DMS153 (cell line): ENCODE results near the gene RNASEH2B.
A peak's percentile ranks its signal among the peaks of the same experiment; 100 is the strongest.

ENCODE experiments used
- DNase-seq: peaks from one replicate; lab custom pipeline; 2025; lab: John Stamatoyannopoulos, UW

Gene RNASEH2B

DNA sequence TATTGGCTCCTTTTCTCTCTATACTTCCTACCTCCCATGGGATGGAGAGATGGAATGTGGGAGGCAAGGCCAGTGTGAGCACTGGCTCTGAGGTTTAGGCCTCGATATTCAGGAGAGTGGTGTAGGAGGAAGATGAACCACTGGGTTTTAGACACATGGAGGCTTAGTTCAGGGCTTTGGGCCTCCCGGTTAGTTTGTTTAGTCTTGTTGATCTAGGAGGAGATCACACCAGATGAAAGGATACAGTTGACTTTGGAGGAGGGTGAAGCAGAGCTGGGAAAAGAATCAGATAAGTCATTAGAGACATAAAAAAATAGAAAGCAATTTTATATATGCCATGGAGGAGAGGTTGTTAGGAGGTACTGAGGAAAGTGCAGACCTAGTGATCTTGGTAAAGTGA, 30.9 kb downstream of the RNASEH2B start:
- DNase-seq = peak; percentile 13

DNA sequence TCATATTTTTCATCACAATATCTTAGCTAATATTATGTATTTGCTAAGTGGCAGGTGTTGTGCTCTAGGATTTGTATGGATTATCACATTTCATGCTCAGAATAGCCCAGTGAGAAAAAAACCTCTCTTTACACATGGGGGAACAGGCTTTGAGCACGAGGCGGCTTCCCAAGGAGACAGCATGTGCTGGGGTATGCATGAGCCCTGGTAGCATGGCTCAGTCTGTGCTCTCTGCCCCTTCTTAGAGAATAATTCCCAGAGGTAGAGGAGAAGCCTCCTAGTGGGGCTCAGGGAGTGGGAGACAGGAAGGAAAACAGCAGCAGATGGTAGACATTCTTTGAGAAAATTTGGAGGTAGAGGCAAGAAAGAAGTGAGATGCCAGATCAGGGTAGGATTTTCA, 31.6 kb downstream of the RNASEH2B start:
- DNase-seq = no peak

DNA sequence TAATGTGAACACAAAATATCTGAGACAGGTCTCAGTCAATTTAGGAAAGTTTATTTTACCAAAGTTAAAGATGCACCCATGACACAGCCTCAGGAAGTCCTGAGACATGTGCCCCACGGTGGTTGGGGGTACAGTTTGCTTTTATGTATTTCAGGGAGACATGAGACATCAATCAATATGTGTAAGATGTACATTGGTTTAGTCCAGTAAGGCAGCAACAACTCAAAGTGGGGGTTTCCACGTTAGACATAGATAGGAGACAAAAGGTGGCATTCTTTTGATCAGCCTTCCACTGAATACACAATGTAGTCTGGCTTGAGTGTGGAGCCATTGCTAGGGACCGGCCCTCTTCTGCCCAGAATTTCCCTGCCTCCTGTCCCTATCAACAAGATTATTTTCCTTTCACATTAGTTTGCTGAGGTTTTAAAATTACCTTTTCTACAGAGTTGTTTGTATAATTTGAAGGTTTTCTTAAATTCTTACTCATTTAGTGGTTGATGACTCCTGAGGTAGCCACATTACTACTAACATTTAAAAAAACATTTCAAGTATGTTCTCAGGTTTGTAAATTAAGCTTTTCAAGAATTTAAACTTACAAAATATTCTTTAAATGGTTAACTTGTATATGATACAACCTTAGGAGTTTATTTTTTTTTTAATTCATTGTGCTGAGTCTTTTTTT, 33.2 kb downstream of the RNASEH2B start:
- no peak for DNase-seq

GRCh38 chr13:50945669-50946068, 36.1 kb downstream of the RNASEH2B start:
- DNase-seq = no peak

GRCh38 chr13:50948601-50949000, 39.0 kb downstream of the RNASEH2B start:
- DNase-seq = no peak

- DNase-seq = no peak
These were observed 41.3 kb downstream of the RNASEH2B start for GRCh38 chr13:50950849-50951248.

- DNase-seq = no peak
These were observed 41.8 kb downstream of the RNASEH2B start for GRCh38 chr13:50951366-50951765.

- no peak for DNase-seq
These were observed 45.6 kb downstream of the RNASEH2B start for GRCh38 chr13:50955241-50955640.

DNA sequence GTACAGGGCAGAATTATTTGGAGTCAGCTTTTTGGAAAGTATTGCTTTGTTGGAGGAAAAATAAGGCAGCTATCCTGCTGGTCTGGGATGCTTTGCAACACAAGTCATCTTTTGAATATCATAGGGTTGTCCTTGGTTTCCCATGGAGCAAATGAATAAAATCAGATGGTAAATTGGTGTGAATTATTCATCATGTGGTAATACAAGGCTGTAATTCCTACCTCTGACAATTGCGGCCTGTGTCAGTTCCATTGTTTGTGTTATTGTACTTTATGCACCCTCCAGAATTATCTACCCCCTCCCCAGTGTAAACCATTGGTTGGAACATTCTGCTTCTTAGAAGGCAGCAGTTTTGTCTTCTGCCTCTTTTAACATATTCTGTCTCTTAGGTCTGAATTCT, 46.2 kb downstream of the RNASEH2B start:
- no peak for DNase-seq

GRCh38 chr13:50957620-50958019, 48.0 kb downstream of the RNASEH2B start:
- DNase-seq = no peak

- DNase-seq = no peak
These were observed 60.1 kb downstream of the RNASEH2B start for GRCh38 chr13:50969691-50970090.

DNA sequence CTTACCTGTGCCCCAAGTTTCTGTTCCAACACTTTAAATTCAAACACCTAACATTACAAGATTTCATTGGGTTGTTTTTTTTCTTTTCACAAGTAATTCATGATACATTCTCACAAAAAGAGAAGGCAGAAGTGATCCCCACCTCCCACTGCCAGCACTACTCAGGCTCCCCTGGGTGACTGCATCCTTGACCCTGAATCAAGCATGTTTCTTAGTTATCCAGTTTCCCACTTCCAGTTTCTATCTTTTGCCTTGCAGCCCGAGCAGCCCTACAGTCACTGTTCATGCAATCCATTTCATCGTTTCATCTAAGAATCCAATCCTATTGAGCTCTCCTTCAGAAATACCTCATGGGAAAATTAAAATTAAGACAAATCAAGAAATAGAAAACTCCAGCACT, 61.4 kb downstream of the RNASEH2B start:
- DNase-seq = no peak

GRCh38 chr13:50974268-50974667, 64.7 kb downstream of the RNASEH2B start:
- no peak for DNase-seq

DNA sequence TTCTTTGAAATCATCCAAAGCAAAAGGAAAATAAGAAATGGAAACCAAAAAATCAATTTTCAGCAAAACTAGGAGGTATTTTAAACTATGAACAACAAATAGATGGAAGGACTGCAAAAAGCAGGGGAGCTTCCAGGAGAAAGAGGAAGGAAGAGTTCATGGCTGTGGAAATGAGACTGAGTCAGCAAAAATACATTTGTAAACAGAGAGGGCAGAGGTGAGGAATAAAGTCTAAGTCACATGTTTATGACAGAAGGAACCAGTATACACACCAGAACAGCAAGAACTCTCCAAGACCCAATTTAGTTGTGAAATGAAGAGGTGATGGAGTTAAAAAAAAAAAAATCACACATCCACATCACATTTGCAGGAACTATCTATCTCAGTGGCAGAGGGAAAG, 69.6 kb downstream of the RNASEH2B start:
- no peak for DNase-seq

- DNase-seq = no peak
These were observed 72.1 kb downstream of the RNASEH2B start for GRCh38 chr13:50981686-50982085.

GRCh38 chr13:50989476-50989875, 79.9 kb downstream of the RNASEH2B start:
- DNase-seq = peak; percentile 66

- peak; percentile 53 for DNase-seq
These were observed 80.7 kb downstream of the RNASEH2B start for GRCh38 chr13:50990065-50990817.

- DNase-seq = peak; percentile 50
These were observed 81.4 kb downstream of the RNASEH2B start for GRCh38 chr13:50990818-50991506.

GRCh38 chr13:50991579-50992521, 82.3 kb downstream of the RNASEH2B start:
- DNase-seq = no peak

DNA sequence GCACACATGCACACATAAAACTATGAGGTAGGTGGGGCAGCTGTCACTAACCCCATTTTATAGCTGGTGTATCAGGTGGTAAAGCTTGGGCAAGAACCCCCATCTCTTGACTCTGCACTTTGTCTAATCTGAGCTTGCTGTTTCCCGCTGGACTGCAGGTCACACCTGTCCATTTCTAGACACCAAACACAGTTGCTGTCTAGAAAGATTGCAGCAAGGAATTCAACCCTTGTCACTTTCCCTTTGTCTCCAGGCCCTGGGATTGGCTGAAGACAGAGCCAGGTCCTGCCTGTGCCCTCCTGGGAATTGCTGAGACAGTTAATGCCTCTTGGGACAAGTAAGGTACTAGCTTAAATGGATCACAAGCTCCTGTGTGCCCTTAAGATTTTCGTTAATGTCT, 83.8 kb downstream of the RNASEH2B start:
- no peak for DNase-seq

DNA sequence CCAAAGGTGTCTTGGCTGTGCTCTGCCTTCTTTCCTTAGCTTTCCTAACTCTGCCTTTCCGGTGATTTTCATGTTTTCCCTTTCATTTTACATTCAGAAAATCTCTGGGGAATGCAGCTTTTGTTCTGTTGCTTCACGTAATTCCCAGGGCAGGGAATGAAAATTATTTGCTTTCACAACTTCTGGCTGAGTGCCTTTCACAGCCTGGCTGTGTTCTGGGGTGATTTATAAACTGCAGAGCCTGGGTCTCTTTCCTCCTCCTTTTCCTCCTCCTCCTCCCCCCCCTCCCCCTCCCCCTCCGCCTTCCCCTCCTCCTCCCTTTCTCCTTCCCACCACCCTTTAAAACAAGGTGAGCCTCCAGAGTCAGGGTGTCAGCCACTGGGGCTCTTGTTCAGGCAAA, 84.3 kb downstream of the RNASEH2B start:
- no peak for DNase-seq

DNA sequence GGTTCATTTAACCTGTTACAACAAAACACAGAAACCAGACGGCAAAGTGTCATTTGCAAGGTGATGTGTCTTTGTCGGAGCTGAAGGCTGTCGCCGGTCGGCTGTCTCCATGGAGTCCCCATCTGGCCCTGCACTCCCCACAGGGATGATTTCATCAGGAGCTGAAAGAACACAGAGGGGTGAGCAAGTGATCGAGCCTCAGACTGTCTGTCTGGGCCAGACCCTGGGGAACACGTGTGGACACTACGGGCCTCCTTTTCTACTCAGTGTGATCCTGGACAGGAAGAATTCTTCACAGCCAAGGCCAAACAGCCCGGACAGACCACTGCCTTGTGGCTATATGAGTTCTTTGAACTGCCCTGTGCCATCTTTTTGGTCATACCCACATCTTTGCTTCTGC, 85.1 kb downstream of the RNASEH2B start:
- DNase-seq = no peak
